ENCODE measurements around the gene RARA.

The RARA gene

DNA sequence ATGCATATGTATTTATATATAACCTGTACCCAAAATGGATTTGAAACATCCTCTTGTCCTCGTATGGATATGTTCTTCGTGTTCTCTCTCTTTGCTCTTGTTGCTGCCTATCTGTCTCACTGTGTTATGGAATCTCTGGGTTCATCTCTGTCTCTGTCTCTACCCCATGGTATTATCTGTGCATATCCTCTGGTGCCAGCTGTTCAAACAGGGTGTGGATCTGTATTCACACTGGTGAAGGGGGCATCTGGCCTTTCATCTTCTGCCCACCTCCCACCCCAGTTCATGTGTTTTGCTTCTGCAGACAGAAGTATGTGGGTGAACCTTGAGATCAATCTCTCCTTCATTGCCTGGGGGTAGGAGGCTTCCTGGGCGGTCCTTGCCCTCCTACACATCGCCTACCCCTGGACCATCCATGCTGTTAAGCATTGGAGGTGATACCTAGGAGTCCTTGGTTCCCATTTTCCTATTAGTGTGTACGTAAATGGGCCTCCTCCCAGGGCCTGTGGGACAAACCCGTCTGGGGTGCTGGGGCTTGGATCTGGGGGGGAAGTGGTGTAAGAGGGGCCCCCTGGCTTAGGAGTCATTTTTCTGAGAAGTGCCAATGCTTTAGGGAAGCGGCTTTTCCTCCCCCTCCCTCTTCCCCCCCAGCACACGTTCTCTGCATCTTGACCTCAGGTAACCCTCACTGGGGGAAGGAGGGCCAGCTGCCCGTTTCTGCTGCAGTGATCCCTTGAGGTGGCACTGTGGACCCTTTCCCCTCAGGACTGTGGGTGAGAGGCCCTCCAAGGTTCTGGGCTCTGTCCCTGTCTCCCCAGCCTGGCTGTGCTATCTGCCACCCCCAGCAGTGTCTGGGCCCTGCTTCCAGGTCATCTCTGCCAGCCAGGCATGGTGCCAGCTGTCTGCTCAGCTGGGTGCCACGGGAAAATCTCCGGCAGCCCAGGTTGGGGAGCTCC, 21.1 kb downstream of the RARA start:
- peak; percentile 84 for DNase-seq

DNA sequence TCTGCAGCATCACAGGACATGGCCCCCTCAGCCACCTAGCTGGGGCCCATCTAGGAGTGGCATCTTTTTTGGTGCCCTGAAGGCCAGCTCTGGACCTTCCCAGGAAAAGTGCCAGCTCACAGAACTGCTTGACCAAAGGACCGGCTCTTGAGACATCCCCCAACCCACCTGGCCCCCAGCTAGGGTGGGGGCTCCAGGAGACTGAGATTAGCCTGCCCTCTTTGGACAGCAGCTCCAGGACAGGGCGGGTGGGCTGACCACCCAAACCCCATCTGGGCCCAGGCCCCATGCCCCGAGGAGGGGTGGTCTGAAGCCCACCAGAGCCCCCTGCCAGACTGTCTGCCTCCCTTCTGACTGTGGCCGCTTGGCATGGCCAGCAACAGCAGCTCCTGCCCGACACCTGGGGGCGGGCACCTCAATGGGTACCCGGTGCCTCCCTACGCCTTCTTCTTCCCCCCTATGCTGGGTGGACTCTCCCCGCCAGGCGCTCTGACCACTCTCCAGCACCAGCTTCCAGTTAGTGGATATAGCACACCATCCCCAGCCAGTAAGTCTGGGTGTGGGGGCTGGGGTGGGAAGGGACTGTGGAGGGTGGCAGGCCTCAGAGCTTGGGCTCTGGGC, 22.0 kb downstream of the RARA start:
- DNase-seq = no peak

DNA sequence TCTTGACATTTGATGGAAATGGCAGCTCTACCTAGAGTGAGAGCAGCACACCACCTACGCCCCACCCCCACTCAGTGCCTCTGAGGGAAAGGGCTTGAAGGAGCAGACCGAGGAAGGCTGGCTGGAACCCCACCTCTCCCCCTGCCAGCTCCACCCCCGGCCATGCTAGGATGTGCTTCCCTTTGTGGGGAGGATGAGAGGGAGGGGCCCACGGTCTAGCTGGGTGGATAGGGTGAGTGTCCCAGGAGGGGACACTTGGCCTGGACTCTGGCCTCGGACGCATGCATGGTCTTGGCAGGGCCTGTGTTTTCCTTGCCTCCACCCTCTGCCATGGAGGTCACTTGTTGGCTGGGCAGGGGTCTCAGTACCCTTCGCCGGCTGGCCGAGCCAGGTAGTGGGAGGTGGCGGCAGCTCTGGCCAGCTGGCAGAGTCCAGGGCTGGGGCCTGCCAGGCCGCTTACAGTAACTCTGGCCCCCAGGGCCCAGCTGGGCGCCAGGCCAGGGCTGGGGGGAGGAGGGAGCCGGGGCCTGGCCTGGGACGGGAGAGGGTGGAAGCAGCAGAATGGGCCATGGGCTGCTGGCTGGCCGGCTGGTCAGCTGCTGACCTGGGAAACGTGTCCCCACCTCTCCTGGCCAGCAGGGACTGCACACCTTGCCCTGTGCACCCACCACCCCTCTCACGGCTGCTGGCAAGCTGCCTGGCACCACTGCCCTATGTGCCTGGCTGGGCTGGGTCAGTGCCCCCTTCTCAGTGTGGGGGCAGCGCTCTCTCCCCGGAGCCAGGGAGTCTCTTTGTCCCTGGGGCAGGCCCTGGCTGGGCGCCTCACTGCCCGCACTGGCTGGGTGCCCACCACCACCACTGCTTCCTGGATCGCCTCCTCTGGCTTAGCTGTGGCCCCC, 23.0 kb downstream of the RARA start:
- DNase-seq = no peak

DNA sequence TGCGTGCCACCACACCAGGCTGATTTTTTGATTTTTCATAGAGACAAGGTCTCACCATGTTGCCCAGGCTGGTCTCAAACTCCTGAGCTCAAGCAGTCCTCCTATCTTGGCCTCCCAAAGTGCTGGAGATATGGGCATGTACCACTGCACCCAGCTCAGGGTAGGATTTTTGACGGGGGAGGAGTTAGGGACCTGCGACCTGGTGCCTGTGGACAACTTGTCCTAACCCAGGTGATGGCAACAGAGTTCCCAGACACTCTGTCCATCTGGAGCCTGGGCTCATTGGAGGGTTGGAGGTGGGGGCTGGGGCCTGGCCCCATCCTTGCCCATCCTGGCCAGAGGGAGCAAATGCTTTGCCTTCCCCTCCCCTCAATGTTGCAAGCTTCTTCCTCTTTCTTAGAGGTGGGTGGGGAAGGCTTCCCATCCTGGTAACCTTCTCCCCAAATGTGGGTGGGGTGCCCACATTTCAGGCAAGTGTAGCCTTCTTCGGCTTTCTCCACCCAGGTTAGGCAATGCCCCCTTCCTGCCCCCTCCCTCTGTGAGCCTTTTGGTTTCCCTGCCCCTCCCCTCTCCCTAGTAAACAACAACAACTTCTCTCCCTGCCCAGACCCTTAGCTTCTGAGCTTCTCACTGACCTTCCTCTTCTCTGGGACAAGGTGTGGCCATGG, 24.9 kb downstream of the RARA start:
- DNase-seq = peak; percentile 59

DNA sequence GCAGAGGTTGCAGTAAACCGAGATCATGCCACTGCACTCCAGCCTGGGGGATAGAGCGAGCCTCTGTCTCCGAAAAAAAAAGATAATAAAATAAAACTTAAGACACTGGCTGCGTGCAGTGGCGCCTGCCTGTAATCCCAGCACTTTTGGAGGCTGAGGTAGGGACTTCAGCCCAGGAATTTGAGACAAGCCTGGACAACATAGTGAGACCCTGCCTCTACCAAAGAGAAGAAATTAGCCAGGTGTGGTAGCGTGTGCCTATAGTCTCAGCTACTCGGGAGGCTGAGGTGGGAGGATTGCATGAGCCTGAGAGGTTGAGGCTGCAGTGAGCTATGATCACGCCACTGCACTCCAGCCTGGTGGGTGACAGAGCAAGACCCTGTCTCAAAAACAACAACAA, 26.6 kb downstream of the RARA start:
- DNase-seq = no peak

DNA sequence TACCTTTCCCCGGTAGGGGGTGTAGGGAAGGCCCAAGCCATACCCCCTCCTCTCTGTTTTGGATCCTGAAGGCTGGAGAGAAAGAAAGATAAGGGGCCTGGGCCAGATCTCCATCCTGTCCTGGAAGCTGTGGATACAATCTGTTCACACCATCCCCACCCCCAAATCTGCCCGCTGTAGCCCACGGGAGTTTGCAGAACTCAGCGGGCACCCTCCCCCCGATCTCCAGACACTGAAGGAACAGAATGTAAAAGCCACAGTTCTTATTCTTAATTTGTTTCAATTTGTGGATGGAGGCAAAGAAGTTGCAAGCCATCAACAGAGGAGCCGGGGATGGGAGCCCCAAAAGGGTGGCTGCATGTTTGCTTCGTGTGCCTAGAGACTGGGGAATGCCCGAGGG, 28.4 kb downstream of the RARA start:
- no peak for DNase-seq

DNA sequence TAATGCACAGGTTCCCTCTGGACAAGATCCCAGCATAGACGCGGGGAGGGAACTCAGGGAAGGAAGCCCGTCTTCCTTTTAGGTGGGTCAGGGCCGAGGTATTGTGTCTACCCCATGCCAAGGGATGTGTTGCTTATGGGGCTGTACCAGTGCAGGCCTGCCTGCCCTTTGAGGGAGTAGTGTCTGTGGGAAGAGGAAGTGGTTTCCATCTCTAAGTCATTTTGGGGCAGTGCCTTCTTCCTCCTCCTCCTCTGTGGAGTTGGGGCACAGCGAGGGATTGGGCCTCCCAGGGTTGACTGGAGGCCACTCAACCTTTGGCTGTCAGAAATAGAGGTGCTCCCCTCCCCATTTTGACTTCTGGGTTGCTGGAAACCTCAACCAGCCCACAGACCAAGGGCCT, 29.1 kb downstream of the RARA start:
- DNase-seq = peak; percentile 69

DNA sequence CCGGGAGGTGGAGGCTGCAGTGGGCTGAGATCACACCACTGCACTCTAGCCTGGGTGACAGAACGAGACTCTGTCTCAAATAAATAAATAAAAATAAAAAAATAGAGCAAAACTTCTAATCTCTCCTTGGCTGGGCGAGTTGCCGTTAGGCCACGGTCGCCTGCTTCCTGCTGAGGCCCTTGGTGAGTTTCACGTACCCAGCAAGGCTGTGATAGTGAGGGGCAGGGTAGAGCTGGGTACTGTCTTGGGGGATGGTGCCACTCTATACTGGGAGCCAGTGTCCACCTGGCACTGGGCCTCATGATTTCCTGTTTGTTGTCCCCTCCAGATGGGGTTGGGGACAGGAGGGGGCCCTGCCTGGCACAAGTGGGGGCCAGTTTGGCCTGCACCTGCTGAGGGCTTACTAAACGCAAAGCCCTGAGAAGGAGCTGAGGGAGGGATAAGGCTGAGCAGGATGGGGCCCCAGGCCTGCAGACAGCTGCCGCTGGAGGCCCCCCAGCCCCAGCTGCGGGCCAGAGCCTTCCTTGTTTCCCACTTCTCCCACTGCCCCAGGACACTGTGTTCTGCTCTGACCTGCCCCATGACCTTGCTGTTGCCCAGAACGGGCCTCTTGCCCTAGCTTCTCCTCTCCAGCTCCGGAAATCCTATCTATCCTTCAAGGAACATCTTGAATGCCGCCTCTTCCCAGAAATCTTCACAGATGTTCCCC, 30.1 kb downstream of the RARA start:
- peak; percentile 88 for DNase-seq

DNA sequence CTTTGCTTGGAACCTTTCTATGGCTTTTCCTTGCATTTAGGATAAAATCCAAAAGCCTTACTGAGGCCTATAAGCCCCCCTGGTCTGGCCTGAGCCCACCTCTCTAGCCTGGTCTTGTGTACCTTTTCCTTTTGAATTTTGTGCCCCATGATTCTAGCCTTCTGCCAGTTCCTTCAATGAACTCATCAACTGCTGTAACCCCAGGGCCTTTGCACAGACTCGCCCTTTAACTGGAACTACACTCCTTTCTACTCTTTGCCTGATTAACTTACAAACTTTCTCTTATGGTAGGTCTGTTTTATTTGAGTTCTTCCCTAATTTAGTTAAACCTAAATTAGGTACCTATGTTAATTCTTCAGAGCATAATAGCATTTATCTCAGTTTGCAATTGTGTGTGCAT, 31.3 kb downstream of the RARA start:
- DNase-seq = no peak

DNA sequence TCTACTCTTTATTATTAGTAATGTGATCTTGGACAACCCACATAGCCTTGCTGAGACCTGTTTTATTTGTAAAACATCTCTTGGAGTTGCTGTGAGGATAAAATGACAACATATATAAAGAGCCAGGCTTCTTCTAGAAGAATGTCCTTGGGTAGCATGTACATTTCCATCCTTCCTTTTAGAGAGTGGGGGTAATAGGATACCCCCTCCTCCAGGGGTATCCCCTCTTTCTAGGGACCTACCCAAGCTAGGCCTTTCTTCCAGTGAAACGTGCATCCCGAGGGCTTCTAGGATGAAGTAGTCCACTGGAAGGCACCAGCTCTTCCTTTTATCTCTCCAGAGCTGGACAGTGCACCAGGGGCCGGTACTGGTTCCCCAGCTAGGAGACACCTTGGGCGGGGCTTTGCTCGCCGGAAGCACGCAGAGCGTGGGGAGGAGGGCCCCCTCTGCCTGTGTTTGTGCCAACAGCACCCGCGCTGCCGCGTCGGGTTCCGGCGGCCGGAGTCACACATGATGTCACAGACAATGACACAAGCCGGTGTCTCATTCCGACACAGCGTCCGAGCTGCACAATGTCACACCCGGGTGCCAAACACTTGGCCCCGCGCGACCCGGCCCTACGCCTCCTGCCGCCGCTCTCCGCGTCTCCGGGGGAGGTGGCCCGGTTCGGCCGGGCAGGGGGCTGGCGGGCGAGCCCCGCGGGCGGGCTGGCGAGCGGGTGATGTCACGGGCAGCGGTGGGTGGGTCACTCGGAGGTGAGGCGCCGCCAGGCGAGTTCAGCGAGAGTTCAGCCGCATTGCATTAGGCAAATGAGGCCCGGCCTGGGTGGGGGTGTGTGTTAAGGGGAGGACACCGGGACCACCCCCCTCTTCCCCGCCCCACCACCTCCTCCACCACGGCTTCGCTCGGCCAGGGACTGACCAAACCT, 32.2 kb downstream of the RARA start:
- peak; percentile 93 for DNase-seq

DNA sequence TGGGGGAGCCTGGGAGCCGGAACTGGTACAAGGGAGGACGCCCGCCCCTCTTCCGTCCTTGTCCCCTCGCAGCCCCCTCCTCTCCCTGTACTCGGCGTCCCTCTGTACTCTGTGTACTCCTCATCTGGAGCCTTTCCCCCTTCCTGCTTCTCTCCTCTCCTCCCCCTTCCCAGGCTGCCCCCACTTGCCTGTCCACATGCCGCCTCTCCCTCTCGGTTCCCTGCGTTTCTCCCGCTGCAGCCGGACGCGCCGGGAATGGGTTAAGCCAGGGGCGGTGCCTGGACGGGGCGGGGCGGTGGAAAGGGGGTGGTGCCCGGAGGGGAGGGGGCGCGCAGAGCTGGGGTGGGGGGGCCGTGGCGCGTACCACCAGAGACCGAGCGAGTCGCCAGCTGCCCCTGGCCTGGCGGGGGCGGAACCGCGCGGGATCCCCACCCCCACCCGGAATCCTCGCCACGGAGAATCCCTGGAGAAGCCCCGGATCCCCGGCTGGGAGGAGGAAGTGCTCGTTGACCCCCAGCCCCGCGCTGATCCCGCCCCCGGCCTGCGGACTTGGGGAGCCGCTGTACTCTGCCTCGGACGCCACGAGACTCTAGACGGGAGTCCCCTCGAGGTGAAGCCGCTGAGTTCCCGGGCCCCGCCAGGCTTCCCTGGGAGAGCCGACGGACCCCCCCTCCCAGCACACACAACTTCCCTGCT, 33.0 kb downstream of the RARA start:
- no peak for DNase-seq

DNA sequence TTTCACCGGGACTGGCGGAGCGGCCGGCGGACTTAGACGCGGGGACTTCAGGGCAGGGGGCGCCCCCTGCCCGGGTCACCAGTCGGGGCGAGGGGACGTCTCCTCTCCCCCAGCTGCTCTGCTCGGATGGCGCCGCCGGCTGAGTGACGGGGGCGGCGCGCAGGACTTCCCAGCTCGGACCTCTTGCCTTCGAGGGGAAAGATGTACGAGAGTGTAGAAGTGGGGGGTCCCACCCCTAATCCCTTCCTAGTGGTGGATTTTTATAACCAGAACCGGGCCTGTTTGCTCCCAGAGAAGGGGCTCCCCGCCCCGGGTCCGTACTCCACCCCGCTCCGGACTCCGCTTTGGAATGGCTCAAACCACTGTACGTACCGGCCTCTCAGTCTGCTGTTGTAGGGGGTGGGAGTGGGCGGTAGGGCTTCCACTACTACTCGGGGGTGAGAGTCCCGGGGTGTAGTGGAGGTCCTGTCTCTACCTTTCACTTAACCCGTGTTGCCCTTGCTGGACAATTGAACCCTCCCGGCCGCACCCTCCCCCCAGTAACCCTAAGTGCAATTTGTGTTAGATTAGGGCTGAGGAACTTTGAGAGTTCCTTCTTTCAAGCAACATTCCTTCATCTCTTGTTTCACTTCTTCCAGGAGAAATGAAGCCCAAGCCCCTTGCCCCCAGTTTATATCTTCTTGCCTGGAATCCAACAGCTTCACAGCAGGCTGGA, 33.7 kb downstream of the RARA start:
- DNase-seq = no peak

DNA sequence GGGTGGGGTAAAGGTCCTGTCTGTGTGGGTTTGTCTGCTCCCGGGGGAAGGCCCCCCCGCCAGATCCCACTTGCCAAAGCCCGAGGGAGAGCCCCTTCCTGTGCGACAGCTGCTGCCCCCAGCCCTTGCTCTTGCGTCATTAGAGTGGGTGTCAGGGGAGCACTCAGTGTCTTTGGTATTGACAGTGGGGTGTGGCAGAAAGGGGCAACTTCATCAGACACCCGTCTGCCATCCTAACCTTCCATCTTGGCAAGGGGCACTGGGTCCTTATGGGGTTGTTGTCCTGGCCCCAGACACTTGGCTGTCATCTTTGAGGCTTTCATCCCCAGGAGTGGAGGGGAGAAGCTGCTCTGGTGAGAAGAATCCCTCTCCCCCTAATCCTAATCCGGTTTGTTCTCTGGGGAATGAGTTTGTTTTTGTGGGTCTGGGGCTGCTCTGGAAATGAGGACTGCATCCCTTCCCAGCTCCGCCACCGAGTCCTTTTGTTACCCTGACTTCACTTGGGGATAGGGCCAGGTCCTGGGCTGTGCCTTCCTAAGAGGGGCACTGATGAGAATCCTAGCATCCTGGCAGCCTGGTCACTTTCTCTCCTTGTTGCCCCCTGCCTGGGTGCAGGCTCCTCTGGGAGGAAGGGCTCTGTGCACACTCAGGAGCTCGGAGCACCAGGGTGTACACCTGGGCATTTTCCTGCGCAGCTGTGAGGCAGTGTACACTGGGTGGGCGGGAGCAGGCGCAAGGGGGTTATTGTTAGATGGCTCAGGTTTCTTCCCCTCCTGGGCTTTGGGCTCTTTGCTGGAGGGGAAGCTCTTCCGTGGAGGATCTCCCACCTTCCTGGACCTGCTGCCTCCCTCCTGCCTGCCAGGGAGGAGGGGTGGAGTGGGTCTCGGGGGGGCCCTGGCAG, 34.5 kb downstream of the RARA start:
- no peak for DNase-seq

DNA sequence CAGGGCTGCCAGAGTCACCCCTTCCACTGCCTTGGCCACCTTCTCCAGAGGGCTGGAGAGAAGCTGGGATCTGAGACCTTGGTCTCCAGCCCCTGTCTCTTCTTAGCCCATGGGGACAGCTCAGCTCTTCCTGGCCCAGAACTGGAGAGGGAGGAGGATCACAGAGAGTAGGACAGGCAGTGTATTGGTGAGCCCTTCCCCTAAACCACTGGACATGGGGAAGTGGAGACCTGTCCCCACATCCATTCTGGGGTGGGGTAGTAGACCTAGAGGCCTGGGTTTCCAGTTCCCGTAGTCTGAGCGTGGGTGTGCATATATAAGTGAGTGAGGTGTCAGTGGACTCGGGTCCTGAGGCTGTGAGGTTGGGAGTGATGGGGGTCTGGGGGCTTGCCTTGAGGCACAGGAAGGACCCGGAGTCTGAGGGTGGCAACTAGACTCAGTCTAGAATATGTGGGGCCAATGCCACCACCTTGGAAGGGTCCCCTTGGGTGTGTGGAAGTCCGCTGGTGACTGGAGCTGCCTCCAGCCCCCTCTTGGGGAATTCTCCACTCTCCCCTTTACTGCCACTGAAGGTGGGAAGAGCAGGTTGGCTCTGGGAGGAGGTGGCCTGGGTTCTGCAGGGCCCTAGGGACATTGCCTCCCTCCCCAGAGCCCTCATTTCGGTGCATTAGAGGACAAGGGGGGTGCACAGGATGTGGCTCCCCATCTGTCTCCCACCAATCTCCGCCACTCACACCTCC, 35.6 kb downstream of the RARA start:
- no peak for DNase-seq

DNA sequence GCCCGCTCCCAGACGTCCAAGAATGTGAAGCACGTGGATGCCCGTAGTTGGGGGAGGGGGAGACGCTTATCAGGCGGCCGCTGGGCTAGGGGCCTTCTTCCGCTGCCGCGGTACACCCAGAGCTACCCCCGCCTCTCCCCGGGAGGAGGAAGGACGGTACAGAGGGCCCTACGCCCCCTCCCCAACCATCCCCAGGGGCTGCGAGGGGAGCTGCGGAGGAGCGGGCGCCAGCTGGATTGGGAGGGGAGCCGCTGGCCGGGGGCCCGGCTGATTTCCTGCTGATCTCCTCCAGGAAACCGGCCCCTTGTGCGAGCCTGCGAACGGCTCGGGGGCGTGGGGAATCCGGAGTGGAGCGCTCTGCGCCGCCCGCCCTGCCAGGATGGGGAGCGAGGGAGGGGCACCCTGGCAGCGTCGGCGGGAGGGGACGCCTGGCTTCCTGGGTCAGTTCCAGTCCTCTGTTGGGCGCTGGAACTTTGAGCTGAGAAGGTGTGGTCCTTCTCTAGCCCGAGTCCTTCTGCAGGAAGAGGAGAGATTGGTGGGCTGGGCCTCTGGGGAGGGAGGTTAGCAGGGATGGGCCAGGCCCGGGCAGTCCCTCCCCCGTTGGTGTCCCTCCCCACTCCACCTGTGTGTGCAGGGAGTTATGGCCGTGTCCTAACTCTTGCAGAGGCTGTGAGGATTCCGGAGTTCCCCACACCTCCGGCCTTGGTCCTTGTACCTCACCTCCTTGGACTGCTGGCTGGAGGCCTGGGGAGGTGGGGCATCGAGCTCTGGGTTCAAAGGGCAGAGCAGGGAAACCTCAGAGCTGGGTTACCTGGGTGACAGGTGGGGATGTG, 36.4 kb downstream of the RARA start:
- peak; percentile 77 for DNase-seq

DNA sequence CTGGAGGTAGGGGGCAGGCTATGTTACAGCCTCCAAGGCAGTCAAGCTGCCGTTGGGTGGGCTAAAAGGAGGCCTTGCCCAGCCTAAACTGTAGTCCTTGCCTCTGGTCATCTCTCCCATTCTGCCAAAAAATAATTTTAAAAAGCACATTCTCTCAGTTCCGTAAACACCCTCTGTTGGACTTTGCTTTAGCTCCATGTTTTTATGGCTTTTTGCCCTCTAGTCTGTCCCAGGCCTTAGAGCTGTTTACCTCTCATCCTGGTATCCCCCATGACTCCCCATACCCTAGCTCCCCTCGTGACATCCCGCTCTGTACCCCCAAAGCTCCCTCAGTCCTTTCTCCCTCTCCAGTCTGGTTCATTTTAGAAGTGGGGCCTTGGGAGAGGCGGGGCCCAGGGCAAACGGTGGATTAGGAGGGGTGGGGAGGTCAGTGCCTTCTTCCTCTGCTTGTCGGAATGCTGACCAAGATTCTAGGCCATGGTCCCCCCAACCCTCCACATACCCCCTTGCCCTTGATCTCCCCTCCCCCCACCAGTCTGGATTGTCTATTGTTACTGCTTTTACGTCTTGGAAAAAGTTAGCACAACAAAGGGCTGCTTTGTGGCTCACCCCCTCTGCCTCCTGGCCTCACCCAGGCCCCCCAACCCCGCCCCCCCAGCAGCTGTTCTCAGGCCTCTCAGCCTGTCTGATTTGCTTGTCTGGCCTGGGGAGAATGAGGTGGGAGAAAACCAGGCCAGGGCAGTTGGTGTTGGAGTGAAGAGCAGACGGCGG, 37.2 kb downstream of the RARA start:
- DNase-seq = no peak
